ENCODE measurements around the gene CCDC85A. TPM values are rescaled to one million over a fixed set of nuclear protein-coding genes. Genes with fewer than 3 reads are reported as not detected.

CCDC85A gene
- total RNA-seq, 4 donors from 2014 or later, result 0.20 to 1.1 (median 0.92) TPM

DNA sequence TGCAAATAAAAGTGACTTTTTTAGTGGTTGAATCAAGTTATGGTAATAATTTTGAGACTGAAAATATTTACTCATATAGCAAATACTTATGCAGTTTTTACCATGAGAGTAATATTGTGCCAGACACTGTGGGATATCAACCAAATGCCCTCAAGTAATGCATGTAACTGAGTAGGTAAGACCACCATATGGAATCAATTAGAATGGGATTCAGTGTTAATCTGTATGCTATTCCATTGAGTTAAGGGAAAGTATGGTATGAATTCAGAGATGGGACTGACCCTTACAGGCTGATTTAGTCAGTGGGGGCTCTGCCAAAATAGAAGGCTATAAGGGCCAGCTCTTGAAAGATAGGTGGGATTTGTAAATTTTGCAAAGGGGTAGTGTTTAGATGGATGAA is 131.6 kb downstream of the CCDC85A start:
- DNase-seq, result no peak
- peaks cover 0 to 12% (median 4%) of the 10 kb centered on the region in 4 donors for H3K4me1 ChIP-seq
- no peaks in the 10 kb centered on the region for H3K36me3 ChIP-seq
- in situ Hi-C loops (cut with MboI; ENCODE audit: low pct_ligation_motif_present in 1 of 4, low pct_unique_long_range_greater_than_20kb in 1 of 4, low sequenced_read_pairs in 3 of 4) (no loop called here), intact Hi-C loops (cut with DNase I; ENCODE audit: low total_unique reads) (no loop called here)
- TF ChIP-seq POLR2A (IDR thresholded peaks at IDR 0.05), result no peak
- TF ChIP-seq POLR2AphosphoS5 (IDR thresholded peaks at IDR 0.05), result no peak
- TF ChIP-seq, protein P1, sequence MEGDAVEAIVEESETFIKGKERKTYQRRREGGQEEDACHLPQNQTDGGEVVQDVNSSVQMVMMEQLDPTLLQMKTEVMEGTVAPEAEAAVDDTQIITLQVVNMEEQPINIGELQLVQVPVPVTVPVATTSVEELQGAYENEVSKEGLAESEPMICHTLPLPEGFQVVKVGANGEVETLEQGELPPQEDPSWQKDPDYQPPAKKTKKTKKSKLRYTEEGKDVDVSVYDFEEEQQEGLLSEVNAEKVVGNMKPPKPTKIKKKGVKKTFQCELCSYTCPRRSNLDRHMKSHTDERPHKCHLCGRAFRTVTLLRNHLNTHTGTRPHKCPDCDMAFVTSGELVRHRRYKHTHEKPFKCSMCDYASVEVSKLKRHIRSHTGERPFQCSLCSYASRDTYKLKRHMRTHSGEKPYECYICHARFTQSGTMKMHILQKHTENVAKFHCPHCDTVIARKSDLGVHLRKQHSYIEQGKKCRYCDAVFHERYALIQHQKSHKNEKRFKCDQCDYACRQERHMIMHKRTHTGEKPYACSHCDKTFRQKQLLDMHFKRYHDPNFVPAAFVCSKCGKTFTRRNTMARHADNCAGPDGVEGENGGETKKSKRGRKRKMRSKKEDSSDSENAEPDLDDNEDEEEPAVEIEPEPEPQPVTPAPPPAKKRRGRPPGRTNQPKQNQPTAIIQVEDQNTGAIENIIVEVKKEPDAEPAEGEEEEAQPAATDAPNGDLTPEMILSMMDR (IDR thresholded peaks at IDR 0.05), result no peak
- TF ChIP-seq EP300 (IDR thresholded peaks at IDR 0.05; ENCODE audit: low read depth), result no peak
- no peaks in the 10 kb centered on the region for H3K9me3 ChIP-seq
- no peak overlapping the region for H3K27ac ChIP-seq
- no peak overlapping the region for H3K4me3 ChIP-seq
- no peaks in the 10 kb centered on the region for H3K27me3 ChIP-seq

DNA sequence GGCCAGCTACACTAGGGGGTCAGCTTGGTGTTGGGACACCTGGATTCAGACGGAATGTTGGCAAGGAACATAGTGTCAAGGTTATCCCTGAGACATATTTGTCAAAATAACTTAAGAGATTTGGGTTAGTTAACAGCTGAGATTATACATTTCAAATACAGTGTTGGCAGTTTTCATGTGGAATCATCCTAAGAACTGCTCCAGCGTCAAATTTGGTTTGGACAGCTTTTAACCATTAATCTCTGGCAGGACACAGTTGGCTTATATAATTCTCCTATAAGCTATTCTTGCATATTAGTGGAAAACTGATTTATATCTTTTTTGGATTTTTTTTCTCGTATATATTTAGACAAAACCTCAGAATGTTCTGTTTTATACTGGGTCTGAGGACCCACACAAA is 132.2 kb downstream of the CCDC85A start:
- TF ChIP-seq POLR2A (IDR thresholded peaks at IDR 0.05) (no peak), POLR2AphosphoS5 (IDR thresholded peaks at IDR 0.05) (no peak), EP300 (IDR thresholded peaks at IDR 0.05; ENCODE audit: low read depth) (no peak)
- TF ChIP-seq, protein P1 (IDR thresholded peaks at IDR 0.05), result no peak
- intact Hi-C loops (cut with DNase I; ENCODE audit: low total_unique reads) (no loop called here), in situ Hi-C loops (cut with MboI; ENCODE audit: low pct_ligation_motif_present in 1 of 4, low pct_unique_long_range_greater_than_20kb in 1 of 4, low sequenced_read_pairs in 3 of 4) (no loop called here)
- no peak overlapping the region for H3K4me3 ChIP-seq
- peaks cover 0 to 12% (median 4%) of the 10 kb centered on the region in 4 donors for H3K4me1 ChIP-seq
- H3K27ac ChIP-seq, result no peak overlapping the region
- no peaks in the 10 kb centered on the region for H3K9me3 ChIP-seq
- H3K36me3 ChIP-seq, result no peaks in the 10 kb centered on the region
- no peak for DNase-seq
- H3K27me3 ChIP-seq, result no peaks in the 10 kb centered on the region
- WGBS, 2 donors (ENCODE audit: low coverage in 1 of 2), result 79 to 81% methylated on average over 3 of the region's 3 CpGs

DNA sequence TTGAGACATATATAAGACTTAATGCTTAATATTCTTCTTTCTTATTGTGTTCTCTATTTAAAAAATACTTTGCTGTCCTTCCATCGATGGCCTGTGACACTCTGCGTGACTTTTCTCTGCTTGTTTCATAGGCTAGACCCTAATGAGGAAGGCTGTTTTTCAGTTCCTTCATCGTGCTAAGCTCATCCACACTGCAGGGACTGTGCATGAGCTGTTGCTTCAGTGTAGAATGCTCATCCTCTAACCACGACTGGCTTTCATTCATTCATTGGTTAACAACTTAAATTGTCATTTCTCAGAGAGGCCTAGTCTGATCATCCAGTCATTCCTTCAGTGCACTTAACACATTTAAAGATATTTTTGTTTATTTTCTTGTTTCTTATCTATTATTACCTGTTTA is 134.4 kb downstream of the CCDC85A start:
- intact Hi-C loops (cut with DNase I; ENCODE audit: low total_unique reads), result no loop called here
- Histone ChIP-seq H3K27ac (no peak overlapping the region), H3K27me3 (no peaks in the 10 kb centered on the region), H3K4me3 (no peak overlapping the region), H3K9me3 (no peaks in the 10 kb centered on the region), H3K4me1 (peaks cover 0 to 11% (median 4%) of the 10 kb centered on the region in 4 donors), H3K36me3 (no peaks in the 10 kb centered on the region)
- in situ Hi-C loops (cut with MboI; ENCODE audit: low pct_ligation_motif_present in 1 of 4, low pct_unique_long_range_greater_than_20kb in 1 of 4, low sequenced_read_pairs in 3 of 4), result no loop called here
- 81 to 95% methylated on average over 4 of the region's 4 CpGs for WGBS, 2 donors (ENCODE audit: low coverage in 1 of 2)
- TF ChIP-seq POLR2AphosphoS5 (IDR thresholded peaks at IDR 0.05) (no peak), POLR2A (IDR thresholded peaks at IDR 0.05) (no peak), EP300 (IDR thresholded peaks at IDR 0.05; ENCODE audit: low read depth) (no peak)
- TF ChIP-seq, protein P1 (IDR thresholded peaks at IDR 0.05), result no peak
- no peak for DNase-seq

DNA sequence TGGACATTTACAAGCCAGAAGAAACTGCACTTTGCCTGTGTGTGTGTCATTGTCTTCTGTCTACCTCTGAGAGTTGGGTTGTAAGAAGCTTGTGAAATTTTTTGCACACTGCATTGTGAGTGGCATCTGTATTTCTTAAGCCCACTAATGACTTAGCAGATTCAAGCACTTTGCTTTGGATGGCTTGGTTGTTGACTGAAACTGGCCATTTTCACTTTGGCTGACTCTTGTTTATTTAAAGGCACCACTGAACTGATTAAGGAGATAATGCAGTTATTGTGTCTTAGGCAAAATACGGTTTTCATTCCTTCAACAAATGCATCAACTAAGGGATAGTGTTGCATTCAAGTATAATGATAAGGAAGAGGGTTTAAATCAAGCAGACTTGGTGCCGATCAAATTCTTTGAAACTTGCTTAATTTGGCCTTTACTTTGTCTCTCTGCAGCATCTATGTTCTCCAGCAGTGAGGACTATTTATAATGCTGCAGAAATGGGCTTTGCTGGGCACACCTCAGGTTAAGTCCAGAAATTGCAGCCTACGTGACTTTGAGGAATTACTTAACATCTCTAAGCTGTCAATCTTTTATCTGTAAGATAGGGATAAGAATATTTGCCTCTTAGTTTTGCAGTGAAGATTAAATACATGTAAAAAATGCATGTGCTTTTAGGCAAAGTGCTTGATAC is 142.0 kb downstream of the CCDC85A start:
- Histone ChIP-seq H3K27me3 (no peaks in the 10 kb centered on the region), H3K4me3 (no peak overlapping the region), H3K27ac (no peak overlapping the region), H3K36me3 (no peaks in the 10 kb centered on the region), H3K9me3 (no peaks in the 10 kb centered on the region), H3K4me1 (no peaks in the 10 kb centered on the region)
- WGBS, 2 donors (ENCODE audit: low coverage in 1 of 2), result 66 to 80% methylated on average over 2 to 3 of the region's 3 CpGs
- intact Hi-C loops (cut with DNase I; ENCODE audit: low total_unique reads) (no loop called here), in situ Hi-C loops (cut with MboI; ENCODE audit: low pct_ligation_motif_present in 1 of 4, low pct_unique_long_range_greater_than_20kb in 1 of 4, low sequenced_read_pairs in 3 of 4) (no loop called here)
- TF ChIP-seq, protein P1 (IDR thresholded peaks at IDR 0.05), result no peak
- TF ChIP-seq EP300 (IDR thresholded peaks at IDR 0.05; ENCODE audit: low read depth) (no peak), POLR2AphosphoS5 (IDR thresholded peaks at IDR 0.05) (no peak), POLR2A (IDR thresholded peaks at IDR 0.05) (no peak)
- no peak for DNase-seq

Data from transverse colon (tissue), 4 donors.